Measurements from ENCODE around the gene ARMS2. TPM values are rescaled to one million over a fixed set of nuclear protein-coding genes. Genes with fewer than 3 reads are reported as not detected.

Gene ARMS2
- total RNA-seq, 1 donor from 2014 or later = not detected

DNA sequence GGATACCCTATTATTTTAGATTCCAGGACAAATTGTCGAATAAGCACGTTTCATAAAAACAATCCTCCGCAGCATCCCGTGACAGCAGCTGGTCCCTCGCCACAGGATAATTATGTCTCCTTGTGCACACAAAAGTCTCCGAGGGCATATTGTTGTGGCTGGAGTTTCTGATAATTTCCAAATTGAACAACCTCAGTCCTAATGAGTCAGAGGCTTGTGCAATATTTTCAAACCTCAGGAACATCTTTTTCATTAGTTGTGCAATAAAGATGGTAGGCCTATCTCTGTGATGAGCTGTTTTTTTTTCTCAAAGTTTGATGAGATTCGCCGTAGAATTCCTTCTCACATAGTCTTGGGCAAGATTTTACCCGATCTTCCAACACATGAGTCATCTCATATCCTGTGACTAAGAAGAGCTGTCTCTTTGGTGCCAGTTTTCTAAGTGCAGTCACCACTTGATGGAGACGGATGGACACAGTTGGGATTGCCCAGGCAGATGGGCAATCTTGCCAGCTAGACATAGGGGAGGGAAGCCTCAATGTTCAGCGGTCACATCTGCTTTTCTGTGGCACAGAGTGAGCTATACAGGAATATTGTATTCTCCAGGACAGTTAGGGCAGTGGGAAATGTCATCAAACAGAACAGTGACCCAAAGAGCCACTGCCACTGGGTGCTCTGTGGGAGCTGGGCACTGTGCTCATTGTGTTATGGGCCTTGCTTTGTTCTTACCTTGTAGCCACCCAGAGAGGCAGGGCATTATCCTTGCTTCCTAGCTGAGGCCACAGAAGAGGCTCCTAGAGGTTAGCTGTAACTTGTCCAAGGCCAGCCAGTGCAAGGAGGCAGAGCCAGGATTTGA is 14.7 kb downstream of the ARMS2 start:
- Histone ChIP-seq H3K4me3 (ENCODE audit: low read depth, low read length) (no peak overlapping the region), H3K36me3 (ENCODE audit: control insufficient read depth, insufficient read depth, low read length) (peaks cover 1% of the 10 kb centered on the region), H3K27me3 (ENCODE audit: control insufficient read depth, insufficient read depth, low read length) (no peaks in the 10 kb centered on the region)
- TF ChIP-seq, protein P1, sequence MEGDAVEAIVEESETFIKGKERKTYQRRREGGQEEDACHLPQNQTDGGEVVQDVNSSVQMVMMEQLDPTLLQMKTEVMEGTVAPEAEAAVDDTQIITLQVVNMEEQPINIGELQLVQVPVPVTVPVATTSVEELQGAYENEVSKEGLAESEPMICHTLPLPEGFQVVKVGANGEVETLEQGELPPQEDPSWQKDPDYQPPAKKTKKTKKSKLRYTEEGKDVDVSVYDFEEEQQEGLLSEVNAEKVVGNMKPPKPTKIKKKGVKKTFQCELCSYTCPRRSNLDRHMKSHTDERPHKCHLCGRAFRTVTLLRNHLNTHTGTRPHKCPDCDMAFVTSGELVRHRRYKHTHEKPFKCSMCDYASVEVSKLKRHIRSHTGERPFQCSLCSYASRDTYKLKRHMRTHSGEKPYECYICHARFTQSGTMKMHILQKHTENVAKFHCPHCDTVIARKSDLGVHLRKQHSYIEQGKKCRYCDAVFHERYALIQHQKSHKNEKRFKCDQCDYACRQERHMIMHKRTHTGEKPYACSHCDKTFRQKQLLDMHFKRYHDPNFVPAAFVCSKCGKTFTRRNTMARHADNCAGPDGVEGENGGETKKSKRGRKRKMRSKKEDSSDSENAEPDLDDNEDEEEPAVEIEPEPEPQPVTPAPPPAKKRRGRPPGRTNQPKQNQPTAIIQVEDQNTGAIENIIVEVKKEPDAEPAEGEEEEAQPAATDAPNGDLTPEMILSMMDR (IDR thresholded peaks at IDR 0.05; ENCODE audit: insufficient read depth, low read length, severe bottlenecking) = no peak
- FAIRE-seq (peak; percentile 7), DNase-seq (ENCODE audit: low read depth) (peak; percentile 98)

DNA sequence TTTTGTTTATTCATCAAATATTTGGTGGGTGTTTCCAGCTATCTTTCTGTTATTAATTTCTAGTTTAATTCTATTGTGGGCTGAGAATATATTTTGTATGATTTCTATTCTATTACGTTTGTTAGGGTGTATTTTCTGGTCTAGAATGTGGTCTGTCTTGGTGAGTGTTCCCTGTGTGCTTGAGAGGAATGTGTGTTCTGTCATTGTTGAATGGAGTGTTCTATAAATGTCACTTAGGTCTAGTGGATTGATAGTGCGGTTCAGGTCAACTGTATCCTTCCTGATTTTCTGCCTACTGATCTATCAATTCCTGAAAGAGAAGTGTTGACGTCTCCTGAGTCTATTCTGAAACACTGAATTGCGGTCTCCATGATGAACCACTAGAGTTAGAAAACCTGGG is 15.4 kb downstream of the ARMS2 start:
- H3K4me3 ChIP-seq (ENCODE audit: low read depth, low read length) = no peak overlapping the region
- no peaks in the 10 kb centered on the region for H3K27me3 ChIP-seq (ENCODE audit: control insufficient read depth, insufficient read depth, low read length)
- peaks cover 1% of the 10 kb centered on the region for H3K36me3 ChIP-seq (ENCODE audit: control insufficient read depth, insufficient read depth, low read length)
- TF ChIP-seq, protein P1 (IDR thresholded peaks at IDR 0.05; ENCODE audit: insufficient read depth, low read length, severe bottlenecking) = no peak
- FAIRE-seq (no peak), DNase-seq (ENCODE audit: low read depth) (no peak)

DNA sequence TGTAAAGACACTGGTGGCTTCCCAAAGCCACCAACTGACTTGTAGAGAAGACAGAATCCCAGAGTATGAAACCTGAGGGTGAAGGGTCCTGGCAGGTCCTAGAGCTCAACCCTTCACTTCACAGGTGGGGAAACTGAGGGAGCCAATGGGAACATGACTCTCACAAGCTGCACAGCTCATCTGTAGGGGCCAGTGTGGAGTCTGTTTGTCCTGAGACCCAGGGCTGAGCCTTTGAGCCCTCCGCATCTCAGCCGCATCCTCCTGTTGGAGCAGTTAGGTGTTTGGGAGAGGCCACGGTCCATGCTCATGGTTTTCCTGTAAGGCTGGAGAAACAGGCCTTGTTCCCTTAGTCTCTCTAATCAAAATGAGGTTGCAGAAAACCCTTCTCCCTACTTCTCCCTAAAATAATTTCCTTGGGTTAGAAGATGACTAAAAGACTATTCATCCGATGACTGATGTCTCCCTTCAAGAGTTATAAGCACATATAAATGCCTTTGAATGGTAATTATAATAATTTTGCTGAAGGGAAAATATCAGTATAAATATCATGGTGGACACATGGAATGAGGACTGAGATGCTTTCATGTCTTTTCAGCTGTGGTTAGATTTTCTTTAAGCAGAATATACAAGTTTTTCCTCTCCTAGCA is 17.2 kb downstream of the ARMS2 start:
- FAIRE-seq = no peak
- peaks cover 1% of the 10 kb centered on the region for H3K36me3 ChIP-seq (ENCODE audit: control insufficient read depth, insufficient read depth, low read length)

DNA sequence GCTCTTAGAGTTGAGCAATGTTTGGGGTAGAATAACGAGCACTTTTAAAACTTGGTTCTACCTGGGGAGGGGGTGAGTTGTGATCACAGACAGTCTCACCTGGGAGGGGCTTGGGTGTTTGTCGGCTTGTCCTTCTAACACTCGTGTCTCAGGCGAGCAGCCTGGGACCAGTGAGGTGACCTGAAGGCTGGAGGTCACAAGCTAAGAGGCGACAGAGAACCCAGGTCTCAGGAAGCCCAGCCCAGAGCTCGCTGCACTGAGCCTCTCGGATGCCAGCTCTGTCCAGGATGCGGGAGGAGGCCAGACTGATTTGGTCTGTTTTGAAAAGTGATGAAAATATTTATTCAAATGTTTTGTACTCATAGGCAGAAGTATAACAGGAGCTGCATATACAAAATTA is 18.7 kb downstream of the ARMS2 start:
- DNase-seq (ENCODE audit: low read depth) = no peak
- FAIRE-seq = no peak
- peaks cover 1% of the 10 kb centered on the region for H3K36me3 ChIP-seq (ENCODE audit: control insufficient read depth, insufficient read depth, low read length)
- H3K4me3 ChIP-seq (ENCODE audit: low read depth, low read length) = no peak overlapping the region
- TF ChIP-seq, protein P1 (IDR thresholded peaks at IDR 0.05; ENCODE audit: insufficient read depth, low read length, severe bottlenecking) = no peak
- H3K27me3 ChIP-seq (ENCODE audit: control insufficient read depth, insufficient read depth, low read length) = no peaks in the 10 kb centered on the region

More for the DNA sequence above, 17.2 kb downstream of the ARMS2 start:
- TF ChIP-seq, protein P1 (IDR thresholded peaks at IDR 0.05; ENCODE audit: insufficient read depth, low read length, severe bottlenecking) = no peak
- H3K27me3 ChIP-seq (ENCODE audit: control insufficient read depth, insufficient read depth, low read length) = no peaks in the 10 kb centered on the region
- no peak overlapping the region for H3K4me3 ChIP-seq (ENCODE audit: low read depth, low read length)
- DNase-seq (ENCODE audit: low read depth) = peak; percentile 76

DNA sequence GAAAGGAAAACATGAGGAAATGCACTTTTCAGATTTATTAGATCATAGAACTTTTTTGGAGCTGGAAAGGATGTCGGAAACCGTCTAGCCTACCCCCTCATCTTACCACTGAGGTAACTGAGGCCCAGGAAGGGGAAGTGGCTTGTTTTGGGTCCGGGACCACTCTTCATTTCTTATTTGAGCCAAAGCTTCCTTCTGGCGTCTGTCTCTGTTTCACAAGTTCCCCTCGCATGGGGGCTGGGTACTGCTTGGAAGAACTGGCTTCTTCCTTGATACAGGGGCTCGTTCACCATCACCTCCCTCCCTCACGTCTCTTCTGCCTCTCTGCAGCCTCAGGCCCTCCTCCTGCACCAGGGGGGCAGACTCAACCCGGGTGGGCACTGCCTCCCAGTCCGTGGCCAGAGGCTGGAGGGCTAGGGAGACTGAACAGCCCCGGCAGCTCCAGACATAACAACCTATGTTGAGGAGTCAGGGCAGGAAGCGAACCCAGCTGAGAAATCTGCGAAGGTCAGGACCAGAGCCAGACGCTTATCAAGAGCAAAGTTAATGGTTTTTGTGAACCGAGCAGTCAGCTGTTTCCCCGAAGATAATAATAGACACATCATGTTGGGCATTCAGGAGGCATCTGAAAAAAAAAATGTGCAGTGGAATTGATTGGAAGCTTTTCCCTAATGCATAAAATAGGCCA is 19.8 kb downstream of the ARMS2 start:
- DNase-seq (ENCODE audit: low read depth) (no peak), FAIRE-seq (no peak)
- TF ChIP-seq, protein P1 (IDR thresholded peaks at IDR 0.05; ENCODE audit: insufficient read depth, low read length, severe bottlenecking) = no peak
- Histone ChIP-seq H3K36me3 (ENCODE audit: control insufficient read depth, insufficient read depth, low read length) (peaks cover 1% of the 10 kb centered on the region), H3K4me3 (ENCODE audit: low read depth, low read length) (no peak overlapping the region), H3K27me3 (ENCODE audit: control insufficient read depth, insufficient read depth, low read length) (no peaks in the 10 kb centered on the region)
